ENCODE measurements around the gene FAM50B. TPM values are rescaled to one million over a fixed set of nuclear protein-coding genes. Genes with fewer than 3 reads are reported as not detected.

FAM50B gene
- polyA plus RNA-seq, 1 donor from 2014 or later = 0.79 TPM

- no peaks in the 10 kb centered on the region for H3K9me2 ChIP-seq (ENCODE audit: insufficient read depth, low read length)
- no peak overlapping the region for H2AFZ ChIP-seq (ENCODE audit: low read depth, low read length)
- no peak overlapping the region for H3K4me3 ChIP-seq (ENCODE audit: low read length)
- H4K20me1 ChIP-seq (ENCODE audit: insufficient read depth) = no peaks in the 10 kb centered on the region
- no peaks in the 10 kb centered on the region for H3K36me3 ChIP-seq (ENCODE audit: insufficient read depth, low read length)
- H3K27ac ChIP-seq (ENCODE audit: low read length) = no peak overlapping the region
- H3F3A ChIP-seq (ENCODE audit: insufficient read depth, low read length, poor library complexity, severe bottlenecking) = no peaks in the 10 kb centered on the region
- no peak overlapping the region for H3K4me2 ChIP-seq (ENCODE audit: low read length)
- H3K79me2 ChIP-seq (replicated peaks; ENCODE audit: insufficient read depth, low read length) = no peaks in the 10 kb centered on the region
- no peaks in the 10 kb centered on the region for H3K9me3 ChIP-seq (ENCODE audit: low read length)
- no peaks in the 10 kb centered on the region for H3K27me3 ChIP-seq (ENCODE audit: insufficient read depth, low read depth, low read length)
- no peak overlapping the region for H3K9ac ChIP-seq (ENCODE audit: low read length)
- TF ChIP-seq SMC3 (conservative IDR thresholded peaks at IDR 0.05; ENCODE audit: poor library complexity) = no peak
- TF ChIP-seq EZH2 (IDR thresholded peaks at IDR 0.05; ENCODE audit: borderline replicate concordance, insufficient read depth, low read length, poor library complexity, severe bottlenecking) = no peak
- no peak for TF ChIP-seq POLR2AphosphoS5 (IDR thresholded peaks at IDR 0.05)
- no peak for TF ChIP-seq RAD21 (conservative IDR thresholded peaks at IDR 0.05)
- TF ChIP-seq TAF1 (IDR thresholded peaks at IDR 0.05; ENCODE audit: low read depth) = no peak
- no peak for TF ChIP-seq REST (IDR thresholded peaks at IDR 0.05; ENCODE audit: borderline replicate concordance)
- TF ChIP-seq CTCF (IDR thresholded peaks at IDR 0.05; ENCODE audit: poor library complexity, severe bottlenecking) = no peak
- no peak for TF ChIP-seq EP300 (conservative IDR thresholded peaks at IDR 0.05; ENCODE audit: poor library complexity, severe bottlenecking)
- TF ChIP-seq MXI1 (conservative IDR thresholded peaks at IDR 0.05; ENCODE audit: poor library complexity, severe bottlenecking) = no peak
Measured at GRCh38 chr6:3881711-3882421, 32.7 kb downstream of the FAM50B start.

GRCh38 chr6:3882431-3882830 is 33.3 kb downstream of the FAM50B start:
- no peaks in the 10 kb centered on the region for H3K79me2 ChIP-seq (replicated peaks; ENCODE audit: insufficient read depth, low read length)
- H3K9ac ChIP-seq (ENCODE audit: low read length) = no peak overlapping the region
- H3K4me3 ChIP-seq (ENCODE audit: low read length) = no peak overlapping the region
- no peaks in the 10 kb centered on the region for H3K27me3 ChIP-seq (ENCODE audit: insufficient read depth, low read depth, low read length)
- H3K4me2 ChIP-seq (ENCODE audit: low read length) = no peak overlapping the region
- no peaks in the 10 kb centered on the region for H3K36me3 ChIP-seq (ENCODE audit: insufficient read depth, low read length)
- no peak overlapping the region for H3K27ac ChIP-seq (ENCODE audit: low read length)
- H4K20me1 ChIP-seq (ENCODE audit: insufficient read depth) = no peaks in the 10 kb centered on the region
- no peaks in the 10 kb centered on the region for H3K9me2 ChIP-seq (ENCODE audit: insufficient read depth, low read length)
- no peak for TF ChIP-seq TAF1 (IDR thresholded peaks at IDR 0.05; ENCODE audit: low read depth)
- no peak for TF ChIP-seq EZH2 (IDR thresholded peaks at IDR 0.05; ENCODE audit: borderline replicate concordance, insufficient read depth, low read length, poor library complexity, severe bottlenecking)
- no peaks in the 10 kb centered on the region for H3K9me3 ChIP-seq (ENCODE audit: low read length)
- H2AFZ ChIP-seq (ENCODE audit: low read depth, low read length) = no peak overlapping the region
- H3F3A ChIP-seq (ENCODE audit: insufficient read depth, low read length, poor library complexity, severe bottlenecking) = no peaks in the 10 kb centered on the region
